Thymus (tissue), 11 donors: ENCODE data around the gene RAPGEF4. TPM values are rescaled to one million over a fixed set of nuclear protein-coding genes. Genes with fewer than 3 reads are reported as not detected.

Experiments used
- DNase-seq, 9 donors: peaks; one replicate each; pipeline ENCODE4 v3.0.0-alpha.2; 2013; ENCODE audit warnings: low spot score in 9 of 9, low read depth in 6 of 9, missing footprints in 1 of 9
- H3K27ac ChIP-seq, 2 donors: one replicate each; pipeline ENCODE4 v1.5.1; 2013; ENCODE audit warnings: control low read depth in 1 of 2, low read depth in 1 of 2, low read length in 1 of 2, mild to moderate bottlenecking in 1 of 2, moderate library complexity in 1 of 2
- H3K27me3 ChIP-seq, 2 donors: one replicate each; pipeline ENCODE4 v1.5.1; 2013; ENCODE audit warnings: low read length in 1 of 2; ENCODE audit not compliant: control insufficient read depth in 2 of 2, insufficient read depth in 1 of 2
- H3K36me3 ChIP-seq, 2 donors: one replicate each; pipeline ENCODE4 v1.5.1; 2013; ENCODE audit warnings: low read length in 1 of 2, mild to moderate bottlenecking in 1 of 2, moderate library complexity in 1 of 2; ENCODE audit not compliant: control insufficient read depth in 2 of 2, insufficient read depth in 2 of 2
- H3K4me1 ChIP-seq, 2 donors: one replicate each; pipeline ENCODE4 v1.5.1; 2013; ENCODE audit warnings: low read length in 2 of 2; ENCODE audit not compliant: control insufficient read depth in 2 of 2, insufficient read depth in 2 of 2
- H3K4me3 ChIP-seq, 2 donors: one replicate each; pipeline ENCODE4 v1.5.1; 2013; ENCODE audit warnings: low read length in 2 of 2, control low read depth in 1 of 2, mild to moderate bottlenecking in 1 of 2
- H3K9me3 ChIP-seq, 2 donors: one replicate each; pipeline ENCODE4 v1.5.1; 2013; ENCODE audit warnings: low read length in 1 of 2, mild to moderate bottlenecking in 1 of 2; ENCODE audit not compliant: control insufficient read depth in 2 of 2, insufficient read depth in 1 of 2
- WGBS: extraction: QIAGEN DNeasy Blood & Tissue Kit; methylation state at CpG from one replicate; pipeline ENCODE4 v1.1.7; 2013; 5-methylcytosine and 5-hydroxymethylcytosine counted together
- polyA plus RNA-seq: library from polyadenylated mRNA; stranded (reverse); fragments of 200-250 nt; gene quantifications from one replicate; pipeline ENCODE4 v1.2.3, GENCODE V29; 2013
- total RNA-seq: library from RNA; stranded (reverse); fragments of 120-200 nt; gene quantifications from one replicate; pipeline ENCODE4 v1.2.4, GENCODE V29; 2013
- donor health status: healthy.

RAPGEF4 gene
- total and polyA plus RNA-seq, 2 donors = 2.0 to 3.6 TPM

DNA sequence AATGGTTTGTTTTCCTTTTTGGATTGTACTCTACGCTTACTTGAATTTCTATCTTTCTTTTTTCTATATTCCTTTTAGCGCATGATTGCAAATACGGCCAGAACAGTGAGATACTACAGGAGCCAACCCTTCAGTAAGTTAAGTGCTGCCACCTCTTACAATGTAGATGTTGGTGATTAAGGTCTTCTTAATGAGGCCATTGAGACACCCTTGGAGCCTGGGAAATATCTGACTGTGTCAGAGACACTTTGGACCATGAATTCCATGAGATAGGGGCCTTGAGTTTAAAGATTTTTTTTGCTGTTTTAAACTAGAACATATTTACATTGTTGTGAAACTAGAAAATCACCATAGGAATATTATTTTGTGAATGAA is 312.9 kb downstream of the RAPGEF4 start:
- H3K27me3 ChIP-seq = no peaks in the 10 kb centered on the region
- DNase-seq = no peak
- WGBS = 98% methylated on average over 3 of the region's 3 CpGs
- H3K9me3 ChIP-seq = no peaks in the 10 kb centered on the region
- no peaks in the 10 kb centered on the region for H3K4me1 ChIP-seq
- H3K36me3 ChIP-seq = no peaks in the 10 kb centered on the region
- H3K4me3 ChIP-seq = no peak overlapping the region
- H3K27ac ChIP-seq = no peak overlapping the region

DNA sequence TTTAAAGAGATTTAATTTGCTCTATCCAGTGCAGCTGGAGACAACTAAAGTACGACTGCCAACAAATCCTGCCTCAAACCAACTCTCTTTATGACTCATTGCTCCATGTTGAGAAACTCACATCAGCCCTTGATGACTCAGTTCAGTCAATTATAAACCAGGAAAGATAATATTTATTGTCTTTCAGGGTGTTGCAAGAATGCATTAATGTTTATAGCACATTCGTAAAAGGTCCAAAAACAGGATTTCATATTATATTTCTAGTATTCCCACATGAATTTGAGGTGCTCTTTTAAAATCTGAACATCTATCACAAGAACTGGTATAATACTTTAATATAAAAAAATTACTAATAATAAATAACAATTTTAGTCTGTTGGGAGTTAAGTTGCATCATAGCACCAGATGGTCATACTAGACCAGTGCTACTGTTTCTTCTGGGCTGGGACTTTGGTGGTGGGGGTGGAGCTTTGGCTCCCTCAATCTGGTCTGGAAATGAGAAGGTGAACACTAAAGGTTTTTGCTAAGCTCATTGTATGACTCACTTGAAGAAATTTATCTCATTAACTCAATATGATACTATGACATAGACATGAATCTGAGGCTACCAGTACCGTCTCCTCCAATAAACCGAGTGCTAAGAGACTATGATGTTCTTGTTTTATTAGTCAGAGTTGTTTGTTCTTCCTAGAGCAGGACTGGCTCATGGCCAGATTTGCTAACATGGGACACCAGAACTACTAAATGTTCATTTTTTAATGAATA is 313.4 kb downstream of the RAPGEF4 start:
- no peak overlapping the region for H3K4me3 ChIP-seq
- no peaks in the 10 kb centered on the region for H3K27me3 ChIP-seq
- DNase-seq = no peak
- no peaks in the 10 kb centered on the region for H3K4me1 ChIP-seq
- H3K9me3 ChIP-seq = no peaks in the 10 kb centered on the region
- H3K27ac ChIP-seq = no peak overlapping the region
- WGBS = 92% methylated on average over 4 of the region's 4 CpGs
- no peaks in the 10 kb centered on the region for H3K36me3 ChIP-seq

DNA sequence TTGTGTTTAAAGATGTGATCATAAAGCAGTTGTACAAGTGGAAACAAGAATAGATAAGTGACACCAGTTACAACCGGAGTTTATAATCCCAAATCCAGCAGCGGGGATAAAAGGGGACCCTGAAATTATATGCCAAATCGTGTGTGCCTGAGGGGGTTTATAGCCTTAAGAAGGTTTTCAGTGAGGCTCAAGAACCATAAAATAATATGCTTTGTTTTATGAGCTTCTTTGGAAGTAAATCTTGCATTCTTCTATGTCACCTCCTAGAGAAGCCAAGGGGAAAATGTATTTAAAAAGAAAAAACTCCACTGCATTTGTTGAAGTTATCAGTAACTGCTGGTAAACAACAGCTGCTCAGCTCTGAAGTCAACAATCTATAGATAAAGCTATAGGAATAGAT is 314.2 kb downstream of the RAPGEF4 start:
- H3K4me1 ChIP-seq = no peaks in the 10 kb centered on the region
- 92% methylated on average over 3 of the region's 3 CpGs for WGBS
- H3K27me3 ChIP-seq = no peaks in the 10 kb centered on the region
- no peak overlapping the region for H3K27ac ChIP-seq
- no peak for DNase-seq
- H3K36me3 ChIP-seq = no peaks in the 10 kb centered on the region
- H3K9me3 ChIP-seq = no peaks in the 10 kb centered on the region
- H3K4me3 ChIP-seq = no peak overlapping the region

DNA sequence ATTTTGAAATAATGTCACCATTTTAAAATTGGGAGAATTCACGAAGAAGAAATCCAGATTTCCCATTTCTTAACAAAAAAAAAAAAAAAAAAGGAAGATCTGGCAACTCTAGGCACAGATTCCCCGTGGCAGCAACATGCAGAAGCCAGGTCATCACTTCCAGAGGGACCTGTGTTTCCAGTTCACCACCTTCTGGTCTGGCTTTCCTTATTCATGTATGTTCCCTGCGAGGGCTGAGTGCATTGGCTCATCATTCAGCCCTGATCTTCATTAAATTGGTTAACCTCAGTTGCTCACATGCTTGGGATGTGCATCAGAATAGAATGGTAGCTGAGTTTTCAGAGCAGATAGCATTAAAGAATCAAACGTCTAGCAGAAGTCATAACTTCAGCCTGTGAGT is 315.0 kb downstream of the RAPGEF4 start:
- Histone ChIP-seq H3K4me1 (no peaks in the 10 kb centered on the region), H3K9me3 (no peaks in the 10 kb centered on the region), H3K36me3 (no peaks in the 10 kb centered on the region), H3K4me3 (no peak overlapping the region), H3K27me3 (no peaks in the 10 kb centered on the region), H3K27ac (no peak overlapping the region)
- DNase-seq = no peak
- WGBS = 94% methylated on average over 4 of the region's 4 CpGs

DNA sequence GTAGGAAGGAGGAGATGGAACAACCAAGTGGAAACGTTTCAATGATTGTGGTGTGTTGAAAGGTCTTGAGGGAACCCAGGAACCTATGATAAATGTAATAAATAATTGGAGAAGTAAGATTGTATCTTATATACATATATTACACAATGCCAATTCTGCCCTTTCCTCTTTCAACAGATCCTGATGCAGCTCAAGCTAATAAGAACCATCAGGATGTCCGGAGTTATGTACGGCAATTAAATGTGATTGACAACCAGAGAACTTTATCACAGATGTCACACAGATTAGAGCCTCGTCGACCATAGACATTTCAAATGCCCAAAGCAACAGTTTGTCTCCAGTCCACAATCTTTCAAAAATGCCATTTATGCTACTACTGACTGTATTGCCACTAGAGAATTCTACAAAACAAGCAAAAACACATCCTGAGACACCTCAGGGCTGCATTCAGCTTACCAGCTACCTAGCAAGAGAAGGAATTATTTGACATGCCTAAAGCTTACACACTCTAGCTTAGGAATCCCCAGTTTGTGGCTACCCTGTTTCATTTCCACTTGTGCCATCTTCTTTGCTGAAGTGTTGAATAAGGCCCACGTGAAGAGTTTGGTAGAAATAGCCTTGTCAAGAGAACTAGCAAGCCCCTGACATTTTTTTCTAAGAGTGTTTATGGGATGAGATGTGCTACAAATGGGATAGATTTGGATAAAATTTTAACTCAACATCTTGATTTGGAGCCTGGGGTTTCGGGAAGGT is 316.0 kb downstream of the RAPGEF4 start:
- Histone ChIP-seq H3K27me3 (no peaks in the 10 kb centered on the region), H3K4me1 (no peaks in the 10 kb centered on the region), H3K4me3 (no peak overlapping the region), H3K9me3 (no peaks in the 10 kb centered on the region), H3K27ac (no peak overlapping the region), H3K36me3 (no peaks in the 10 kb centered on the region)
- no peak for DNase-seq
- WGBS = 94% methylated on average over 7 of the region's 7 CpGs

- WGBS = 97% methylated on average over 3 of the region's 3 CpGs
- Histone ChIP-seq H3K36me3 (no peaks in the 10 kb centered on the region), H3K27me3 (no peaks in the 10 kb centered on the region), H3K9me3 (no peaks in the 10 kb centered on the region), H3K4me3 (no peak overlapping the region), H3K4me1 (no peaks in the 10 kb centered on the region), H3K27ac (no peak overlapping the region)
- DNase-seq = no peak
These were observed 317.5 kb downstream of the RAPGEF4 start for GRCh38 chr2:173053043-173053699.

GRCh38 chr2:173054466-173054865 is 318.8 kb downstream of the RAPGEF4 start:
- no peak for DNase-seq
- no peak overlapping the region for H3K27ac ChIP-seq
- no peaks in the 10 kb centered on the region for H3K9me3 ChIP-seq
- no peaks in the 10 kb centered on the region for H3K36me3 ChIP-seq
- WGBS = 98% methylated on average over 3 of the region's 3 CpGs
- no peaks in the 10 kb centered on the region for H3K27me3 ChIP-seq
- no peak overlapping the region for H3K4me3 ChIP-seq
- H3K4me1 ChIP-seq = no peaks in the 10 kb centered on the region

GRCh38 chr2:173056705-173057364 is 321.2 kb downstream of the RAPGEF4 start:
- H3K9me3 ChIP-seq = no peaks in the 10 kb centered on the region
- 95% methylated on average over 4 of the region's 4 CpGs for WGBS
- H3K27me3 ChIP-seq = no peaks in the 10 kb centered on the region
- no peak overlapping the region for H3K4me3 ChIP-seq
- H3K4me1 ChIP-seq = no peaks in the 10 kb centered on the region
- no peaks in the 10 kb centered on the region for H3K36me3 ChIP-seq
- no peak for DNase-seq
- no peak overlapping the region for H3K27ac ChIP-seq

GRCh38 chr2:173058097-173058496 is 322.5 kb downstream of the RAPGEF4 start:
- no peak for DNase-seq
- Histone ChIP-seq H3K27me3 (no peaks in the 10 kb centered on the region), H3K27ac (no peak overlapping the region), H3K36me3 (no peaks in the 10 kb centered on the region), H3K4me1 (no peaks in the 10 kb centered on the region), H3K9me3 (no peaks in the 10 kb centered on the region), H3K4me3 (no peak overlapping the region)
